ENCODE measurements around the gene ZNF225. TPM values are rescaled to one million over a fixed set of nuclear protein-coding genes. Genes with fewer than 3 reads are reported as not detected.

Gene ZNF225
- total RNA-seq, 2 donors from 2014 or later, result 2.2 to 2.8 TPM

GRCh38 chr19:44076325-44076724, 36.9 kb upstream of the ZNF225 start:
- no peak for TF ChIP-seq CTCF (IDR thresholded peaks at IDR 0.05)
- DNase-seq (ENCODE audit: low spot score), result no peak
- H3K27me3 ChIP-seq, result no peaks in the 10 kb centered on the region
- H3K4me3 ChIP-seq, result no peak overlapping the region
- peaks cover 18% of the 10 kb centered on the region for H3K36me3 ChIP-seq
- H3K9me3 ChIP-seq, result no peaks in the 10 kb centered on the region
- H3K4me1 ChIP-seq, result peaks cover 0 to 14% of the 10 kb centered on the region in 2 donors
- H3K27ac ChIP-seq, result no peak overlapping the region

GRCh38 chr19:44092108-44092507, 21.1 kb upstream of the ZNF225 start:
- H3K27me3 ChIP-seq, result no peaks in the 10 kb centered on the region
- DNase-seq (ENCODE audit: low spot score), result no peak
- no peak for TF ChIP-seq CTCF (IDR thresholded peaks at IDR 0.05)
- H3K36me3 ChIP-seq, result peaks cover under 1% of the 10 kb centered on the region
- no peak overlapping the region for H3K27ac ChIP-seq
- no peaks in the 10 kb centered on the region for H3K9me3 ChIP-seq
- H3K4me3 ChIP-seq, result no peak overlapping the region
- H3K4me1 ChIP-seq, result peaks cover 0 to 11% of the 10 kb centered on the region in 2 donors

GRCh38 chr19:44093931-44094765, 19.1 kb upstream of the ZNF225 start, which contains the start of gene ZNF224:
TSS of gene ZNF224 (plus strand) at chr19:44094361. CDS start at chr19:44097874, 3,513 bp downstream.
- TF ChIP-seq CTCF (IDR thresholded peaks at IDR 0.05), result no peak
- Histone ChIP-seq H3K27ac (peak within 1 kb of the TSS; percentile 54 to 82), H3K27me3 (no peaks in the 10 kb centered on the region), H3K36me3 (peaks cover 18% of the 10 kb centered on the region), H3K4me3 (peak within 1 kb of the TSS; percentile 73 to 84), H3K4me1 (peaks cover 0 to 11% of the 10 kb centered on the region in 2 donors), H3K9me3 (no peaks in the 10 kb centered on the region)
- peak; percentile 93 for DNase-seq (ENCODE audit: low spot score)

GRCh38 chr19:44107751-44108150, 5.4 kb upstream of the ZNF225 start:
- DNase-seq (ENCODE audit: low spot score), result no peak
- Histone ChIP-seq H3K4me1 (peaks cover 0 to 8% of the 10 kb centered on the region in 2 donors), H3K9me3 (peaks cover 24 to 70% of the 10 kb centered on the region in 2 donors), H3K4me3 (no peak overlapping the region), H3K27me3 (no peaks in the 10 kb centered on the region), H3K27ac (no peak overlapping the region), H3K36me3 (peaks cover 46% of the 10 kb centered on the region)
- TF ChIP-seq CTCF (IDR thresholded peaks at IDR 0.05), result no peak

- Histone ChIP-seq H3K36me3 (peaks cover 29% of the 10 kb centered on the region), H3K27ac (no peak overlapping the region), H3K9me3 (peaks cover 24 to 57% of the 10 kb centered on the region in 2 donors), H3K4me3 (no peak overlapping the region), H3K27me3 (no peaks in the 10 kb centered on the region), H3K4me1 (peaks cover 0 to 15% of the 10 kb centered on the region in 2 donors)
- no peak for TF ChIP-seq CTCF (IDR thresholded peaks at IDR 0.05)
- no peak for DNase-seq (ENCODE audit: low spot score)
Observed at GRCh38 chr19:44109458-44109857, 3.7 kb upstream of the ZNF225 start.
